Naive B cell (primary cell): Measurements from ENCODE around the gene HNF1A. TPM values are rescaled to one million over a fixed set of nuclear protein-coding genes. Genes with fewer than 3 reads are reported as not detected.
"Not testable (repeated sequence)": the region's sequence is repeated elsewhere in the genome, so short reads cannot be mapped to it uniquely, and the experiment has no call there.

Experiments
- ATAC-seq, 2 donors: fragments of 150-1000 bp; cut with Tn5 transposase; 2 replicates each; pipeline ENCODE4 v1.10.0; 2021; ENCODE audit warnings: low read depth in 2 of 2, mild to moderate bottlenecking in 2 of 2, moderate library complexity in 2 of 2
- DNase-seq: peaks from one replicate; pipeline ENCODE4 v3.0.0; 2022
- H3K27ac Mint-ChIP-seq, 6 donors: one replicate each; pipeline ENCODE4 v1.8.0; 2020 to 2022; ENCODE audit warnings: mild to moderate bottlenecking in 6 of 6, mixed read lengths in 6 of 6, moderate library complexity in 5 of 6, inconsistent platforms in 2 of 6
- H3K27me3 Mint-ChIP-seq, 3 donors: one replicate each; pipeline ENCODE4 v1.8.0; 2021 to 2022; ENCODE audit warnings: mixed read lengths in 3 of 3, mild to moderate bottlenecking in 1 of 3
- H3K36me3 Mint-ChIP-seq, 2 donors: one replicate each; pipeline ENCODE4 v1.8.0; 2020 to 2022; ENCODE audit warnings: mixed read lengths in 2 of 2, inconsistent platforms in 1 of 2, mild to moderate bottlenecking in 1 of 2
- H3K4me1 Mint-ChIP-seq, 3 donors: one replicate each; pipeline ENCODE4 v1.8.0; 2020 to 2022; ENCODE audit warnings: mixed read lengths in 3 of 3, inconsistent platforms in 1 of 3, mild to moderate bottlenecking in 1 of 3, moderate library complexity in 1 of 3
- H3K4me3 Mint-ChIP-seq, 8 donors: one replicate each; pipeline ENCODE4 v1.8.0; 2020 to 2022; ENCODE audit warnings: mild to moderate bottlenecking in 8 of 8, mixed read lengths in 8 of 8, moderate library complexity in 8 of 8, inconsistent platforms in 2 of 8
- H3K9me3 Mint-ChIP-seq, 7 donors: one replicate each; pipeline ENCODE4 v1.8.0; 2020 to 2022; ENCODE audit warnings: mixed read lengths in 7 of 7, mild to moderate bottlenecking in 5 of 7, inconsistent platforms in 2 of 7, moderate library complexity in 1 of 7
- polyA plus RNA-seq, 6 donors: library from polyadenylated mRNA; unstranded; fragments of 300-500 nt; fragmentation: Illumina TruSeq; gene quantifications; one replicate each; pipeline ENCODE4 v1.2.3, GENCODE V29; 2021; ENCODE audit warnings: low read depth in 6 of 6

Gene HNF1A
- polyA plus RNA-seq, 6 donors from 2014 or later: not detected

DNA sequence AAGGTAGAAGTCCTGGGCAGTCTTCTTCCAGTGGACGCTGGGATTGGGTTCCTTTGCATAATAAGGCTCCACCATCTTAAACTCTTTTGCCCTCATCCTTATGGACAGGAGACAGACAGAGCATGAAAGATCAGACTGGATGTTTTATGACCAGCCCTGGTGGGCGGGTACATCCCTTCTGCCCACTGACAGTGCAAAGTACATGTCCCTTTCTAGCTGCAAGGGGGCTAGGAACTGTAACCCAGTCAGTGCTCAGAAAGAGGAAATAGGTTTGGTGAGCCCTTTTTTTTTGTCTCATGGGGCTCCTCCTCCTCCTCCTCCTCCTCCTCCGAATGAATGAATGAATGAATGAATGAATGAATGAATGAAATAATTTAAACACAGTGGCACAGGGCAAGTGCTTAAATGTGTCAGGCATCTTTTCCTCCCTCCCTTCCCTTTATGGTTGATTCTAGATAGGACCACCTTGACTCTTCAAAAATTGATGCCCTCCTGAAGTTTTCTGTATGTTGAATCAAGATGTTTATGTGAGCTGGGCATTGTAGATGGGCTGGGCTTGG, 36.4 kb upstream of the HNF1A start:
- Mint-ChIP-seq H3K27ac (no peak overlapping the region), H3K27me3 (peaks cover 0 to 19% (median 9%) of the 10 kb centered on the region in 3 donors), H3K4me3 (no peak overlapping the region), H3K36me3 (no peaks in the 10 kb centered on the region), H3K4me1 (peaks cover 0 to 3% (median 3%) of the 10 kb centered on the region in 3 donors), H3K9me3 (no peaks in the 10 kb centered on the region)
- DNase-seq: no peak
- no peak for ATAC-seq

DNA sequence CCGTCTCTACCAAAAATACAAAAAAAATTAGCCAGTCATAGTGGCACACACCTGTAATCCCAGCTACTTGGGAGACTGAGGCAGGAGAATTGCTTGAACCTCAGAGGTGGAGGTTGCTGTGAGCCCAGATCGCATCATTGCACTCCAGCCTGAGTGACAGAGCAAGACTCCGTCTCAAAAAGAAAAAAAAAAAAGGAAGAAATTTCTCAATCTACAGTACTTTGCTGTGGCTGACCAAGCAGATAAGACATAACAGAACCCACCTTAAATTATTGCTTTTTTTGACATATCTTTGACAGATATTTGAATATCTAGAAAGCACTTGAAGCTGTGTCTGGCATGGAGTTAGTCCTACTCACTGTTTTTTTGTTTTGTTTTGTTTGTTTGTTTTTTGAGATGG, 34.9 kb upstream of the HNF1A start:
- Mint-ChIP-seq H3K9me3 (no peaks in the 10 kb centered on the region), H3K27me3 (peaks cover 0 to 4% (median 0%) of the 10 kb centered on the region in 3 donors), H3K27ac (no peak overlapping the region), H3K36me3 (no peaks in the 10 kb centered on the region), H3K4me1 (peaks cover 0 to 3% (median 3%) of the 10 kb centered on the region in 3 donors), H3K4me3 (no peak overlapping the region)
- ATAC-seq (no peak), DNase-seq (no peak)

DNA sequence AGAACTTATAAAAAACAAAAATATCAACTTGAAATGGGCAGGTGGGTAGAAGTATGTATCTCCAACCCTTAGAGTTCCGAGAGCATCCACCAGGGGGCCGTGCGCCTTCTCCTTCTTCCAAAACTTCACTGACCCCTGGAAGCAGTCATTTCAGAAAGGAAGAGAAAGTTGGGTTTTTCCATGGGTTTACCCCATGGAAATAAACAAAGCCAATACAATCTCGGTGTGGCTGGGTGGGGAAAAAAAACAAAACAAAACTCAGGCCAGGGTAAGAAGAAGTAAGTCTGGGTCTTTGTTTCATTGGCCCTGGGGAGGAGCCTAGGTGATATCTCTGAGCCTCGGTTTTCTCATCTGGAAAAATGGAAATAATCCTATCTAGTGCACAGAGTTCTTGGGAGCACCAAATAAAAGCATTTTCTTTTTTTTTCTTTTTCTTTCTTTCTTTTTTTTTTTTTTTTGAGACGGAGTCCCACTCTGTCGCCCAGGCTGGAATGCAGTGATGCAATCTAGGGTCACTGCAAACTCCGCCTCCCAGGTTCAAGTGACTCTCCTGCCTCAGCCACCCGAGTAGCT, 33.6 kb upstream of the HNF1A start:
- peaks cover 0 to 3% (median 3%) of the 10 kb centered on the region in 3 donors for H3K4me1 Mint-ChIP-seq
- no peaks in the 10 kb centered on the region for H3K27me3 Mint-ChIP-seq
- no peak overlapping the region for H3K27ac Mint-ChIP-seq
- ATAC-seq (peak; percentile 32 to 54), DNase-seq (peak; percentile 19)
- H3K4me3 Mint-ChIP-seq: no peak overlapping the region
- H3K9me3 Mint-ChIP-seq: no peaks in the 10 kb centered on the region
- no peaks in the 10 kb centered on the region for H3K36me3 Mint-ChIP-seq

DNA sequence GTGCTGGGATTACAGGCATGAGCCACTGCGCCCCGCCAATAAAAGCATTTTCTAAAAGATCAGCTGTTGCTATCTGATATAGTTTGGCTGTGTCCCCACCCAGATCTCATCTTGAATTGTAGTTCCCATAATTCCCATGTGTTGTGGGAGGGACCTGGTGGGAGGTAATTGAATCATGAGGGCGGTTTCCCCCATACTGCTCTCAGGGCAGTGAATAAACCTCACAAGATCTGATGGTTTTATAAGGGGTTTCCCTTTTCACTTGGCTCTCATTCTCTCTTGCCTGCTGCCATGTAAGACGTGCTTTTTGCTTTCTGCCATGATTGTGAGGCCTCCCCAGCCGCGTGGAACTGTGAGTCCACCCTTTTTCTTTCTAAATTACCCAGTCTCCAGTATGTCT, 32.8 kb upstream of the HNF1A start:
- ATAC-seq, H3K27ac Mint-ChIP-seq, H3K4me3 Mint-ChIP-seq: not testable (repeated sequence)

DNA sequence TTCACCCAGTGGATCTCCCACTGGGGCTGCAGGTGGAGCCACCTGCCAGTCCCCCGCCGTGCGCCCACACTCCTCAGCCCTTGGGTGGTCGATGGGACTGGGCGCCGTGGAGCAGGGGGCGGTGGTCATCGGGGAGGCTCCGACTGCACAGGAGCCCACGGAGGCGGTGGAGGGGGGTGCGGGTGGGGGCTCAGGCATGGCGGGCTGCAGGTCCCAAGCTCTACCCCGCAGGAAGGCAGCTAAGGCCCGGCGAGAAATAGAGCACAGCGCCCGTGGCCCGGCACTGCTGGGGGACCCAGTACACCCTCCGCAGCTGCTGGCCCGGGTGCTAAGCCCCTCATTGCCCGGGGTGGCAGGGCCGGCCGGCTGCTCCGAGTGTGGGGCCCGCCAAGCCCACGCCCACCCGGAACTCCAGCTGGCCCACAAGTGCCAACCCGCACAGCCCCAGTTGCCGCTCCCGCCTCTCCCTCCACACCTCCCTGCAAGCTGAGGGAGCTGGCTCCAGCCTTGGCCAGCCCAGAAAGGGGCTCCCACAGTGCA, 28.0 kb upstream of the HNF1A start:
- H3K36me3 Mint-ChIP-seq, H3K4me1 Mint-ChIP-seq, H3K27me3 Mint-ChIP-seq, H3K9me3 Mint-ChIP-seq, ATAC-seq, H3K4me3 Mint-ChIP-seq, DNase-seq, H3K27ac Mint-ChIP-seq: not testable (repeated sequence)

More for the DNA sequence above, 32.8 kb upstream of the HNF1A start:
- not testable (repeated sequence) for H3K27me3 Mint-ChIP-seq, H3K4me1 Mint-ChIP-seq, H3K9me3 Mint-ChIP-seq, DNase-seq, H3K36me3 Mint-ChIP-seq

DNA sequence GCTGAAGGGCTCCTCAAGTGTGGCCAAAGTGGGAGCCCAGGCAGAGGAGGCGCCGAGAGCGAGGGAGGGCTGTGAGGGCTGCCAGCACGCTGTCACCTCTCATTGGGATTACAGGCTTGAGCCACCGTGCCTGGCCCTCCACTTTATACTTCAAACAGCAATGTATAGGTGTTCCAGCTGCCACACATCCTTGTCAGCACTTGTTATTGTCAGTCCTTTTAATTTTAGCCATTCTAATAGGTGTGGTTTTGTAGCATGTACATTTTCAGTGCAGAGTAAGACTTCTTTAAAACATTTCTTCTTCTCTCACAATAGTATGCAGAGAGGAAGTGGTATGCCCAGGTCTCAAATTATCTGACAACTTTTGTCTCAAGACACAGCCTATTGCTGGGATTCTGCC, 27.5 kb upstream of the HNF1A start:
- no peak for ATAC-seq
- H3K36me3 Mint-ChIP-seq: no peaks in the 10 kb centered on the region
- H3K4me1 Mint-ChIP-seq: no peaks in the 10 kb centered on the region
- H3K4me3 Mint-ChIP-seq: no peak overlapping the region
- H3K27me3 Mint-ChIP-seq: no peaks in the 10 kb centered on the region
- DNase-seq: no peak
- H3K27ac Mint-ChIP-seq: peak overlapping the region in 1 of 6 donors; percentile 15
- peaks cover 0 to 7% (median 0%) of the 10 kb centered on the region in 7 donors for H3K9me3 Mint-ChIP-seq

DNA sequence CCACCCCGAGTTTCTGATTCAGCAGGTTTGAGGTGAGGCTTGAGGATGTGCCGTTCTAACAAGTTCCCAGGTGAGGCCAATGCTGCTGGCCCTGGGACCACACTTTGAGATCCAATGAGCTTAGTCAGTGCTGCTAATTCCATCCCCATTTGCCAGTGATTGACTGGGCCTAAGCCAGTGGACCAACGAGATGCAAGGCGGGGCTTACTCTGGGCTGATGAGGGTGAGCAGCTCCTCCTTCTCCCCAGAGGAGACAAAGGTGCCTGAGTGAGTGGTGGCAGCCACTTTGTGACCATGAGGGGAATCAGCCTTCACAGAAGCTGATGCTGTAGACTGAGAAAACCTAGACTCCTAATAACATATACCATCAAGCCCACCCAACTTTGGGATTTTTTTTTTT, 23.1 kb upstream of the HNF1A start:
- DNase-seq (no peak), ATAC-seq (no peak)
- Mint-ChIP-seq H3K4me1 (no peaks in the 10 kb centered on the region), H3K9me3 (peaks cover 0 to 7% (median 0%) of the 10 kb centered on the region in 7 donors), H3K27me3 (peaks cover 0 to 8% (median 0%) of the 10 kb centered on the region in 3 donors), H3K27ac (no peak overlapping the region), H3K4me3 (no peak overlapping the region), H3K36me3 (no peaks in the 10 kb centered on the region)

DNA sequence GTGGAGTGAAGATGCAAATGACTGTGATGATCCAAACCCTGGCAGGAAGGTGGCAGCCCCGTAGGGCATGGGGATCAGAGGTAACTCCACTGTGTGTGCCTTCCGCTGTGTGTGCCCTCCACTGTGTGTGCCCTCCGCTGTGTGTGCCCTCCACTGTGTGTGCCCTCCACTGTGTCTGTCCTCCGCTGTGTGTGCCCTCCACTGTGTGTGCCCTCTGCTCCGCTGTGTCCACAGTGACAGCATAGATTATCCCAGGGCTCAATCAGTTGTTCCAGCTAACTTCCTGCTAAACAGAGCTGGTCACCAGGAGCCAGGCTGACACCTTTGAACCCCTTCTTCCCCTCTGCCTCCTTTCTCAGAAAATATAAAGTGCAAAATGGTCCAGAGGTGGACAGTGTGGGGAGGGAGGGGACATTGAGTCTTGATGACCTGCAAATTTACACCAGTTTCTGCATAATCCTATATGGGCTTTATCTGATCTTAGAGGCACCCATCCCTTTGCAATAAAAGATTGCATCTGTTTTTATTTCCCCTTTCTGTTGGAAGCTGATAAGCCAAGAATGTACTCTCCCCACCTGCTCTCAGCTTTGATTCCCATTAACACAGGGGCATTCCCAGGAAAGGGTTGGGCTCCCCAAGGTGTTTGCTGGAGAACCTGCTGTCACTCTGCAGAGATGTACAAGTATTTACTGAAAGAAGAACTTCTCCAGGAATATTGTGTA, 21.6 kb upstream of the HNF1A start:
- peaks cover 0 to 8% (median 6%) of the 10 kb centered on the region in 3 donors for H3K27me3 Mint-ChIP-seq
- H3K4me1 Mint-ChIP-seq: no peaks in the 10 kb centered on the region
- no peak overlapping the region for H3K27ac Mint-ChIP-seq
- ATAC-seq: no peak
- H3K9me3 Mint-ChIP-seq: peaks cover 0 to 7% (median 0%) of the 10 kb centered on the region in 7 donors
- no peaks in the 10 kb centered on the region for H3K36me3 Mint-ChIP-seq
- DNase-seq: no peak
- no peak overlapping the region for H3K4me3 Mint-ChIP-seq

DNA sequence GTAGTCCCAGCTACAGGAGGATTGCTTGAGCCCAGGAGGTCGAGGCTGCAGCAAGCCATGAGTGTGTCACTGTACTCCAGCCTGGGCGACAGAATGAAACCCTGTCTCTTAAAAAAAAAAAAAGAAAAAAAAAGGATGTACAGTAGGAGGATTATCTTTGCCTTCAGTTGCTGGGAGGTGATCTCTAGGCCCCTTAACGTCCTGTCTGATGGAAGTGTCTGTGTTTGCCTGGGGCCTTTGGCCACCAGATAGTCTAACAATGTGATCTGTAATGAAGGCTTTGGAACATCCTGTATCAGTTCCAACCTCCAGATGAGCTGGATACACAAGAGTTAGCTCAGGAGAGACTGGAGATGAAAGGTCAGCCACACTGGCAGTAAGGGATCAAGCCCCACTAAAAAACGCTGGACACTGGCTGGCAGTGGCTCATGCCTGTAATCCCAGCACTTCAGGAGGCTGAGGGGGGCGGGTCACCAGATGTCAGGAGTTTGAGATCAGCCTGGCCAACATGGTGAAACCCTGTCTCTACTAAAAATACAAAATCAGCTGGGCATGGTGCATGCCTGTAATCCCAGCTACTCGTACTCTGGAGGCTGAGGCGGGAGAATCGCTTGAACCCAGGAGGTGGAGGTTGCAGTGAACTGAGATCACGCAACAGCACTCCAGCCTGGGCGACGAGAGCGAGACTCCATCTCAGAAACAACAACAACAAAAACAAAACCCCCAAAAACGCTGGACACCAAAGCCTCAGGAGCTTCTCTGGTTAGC, 19.0 kb upstream of the HNF1A start:
- Mint-ChIP-seq H3K4me1 (peaks cover 0 to 2% (median 0%) of the 10 kb centered on the region in 3 donors), H3K27ac (no peak overlapping the region), H3K9me3 (peaks cover 0 to 7% (median 0%) of the 10 kb centered on the region in 7 donors), H3K4me3 (no peak overlapping the region), H3K36me3 (no peaks in the 10 kb centered on the region), H3K27me3 (peaks cover 6 to 20% (median 8%) of the 10 kb centered on the region in 3 donors)
- DNase-seq: no peak
- no peak for ATAC-seq

DNA sequence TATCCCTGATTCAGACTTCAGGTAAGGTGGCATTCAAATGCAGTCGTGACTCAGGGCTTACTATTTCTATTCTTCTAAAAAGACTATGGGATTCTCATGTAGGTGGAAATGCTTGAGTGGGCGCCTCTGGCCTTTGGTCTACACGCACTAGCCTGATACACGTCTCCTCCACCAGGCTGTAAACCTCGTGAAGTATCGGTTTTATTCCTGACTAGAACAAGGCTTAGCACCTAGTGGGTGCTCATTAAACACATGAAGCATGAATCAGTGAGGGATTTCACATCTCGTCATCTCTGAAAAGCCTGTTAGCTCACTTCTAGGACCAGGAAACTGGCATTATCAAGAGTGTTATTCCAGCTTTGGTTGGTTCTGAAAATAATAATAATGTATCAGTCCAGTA, 17.7 kb upstream of the HNF1A start:
- Mint-ChIP-seq H3K36me3 (no peaks in the 10 kb centered on the region), H3K27ac (no peak overlapping the region), H3K4me1 (peaks cover 0 to 2% (median 0%) of the 10 kb centered on the region in 3 donors), H3K27me3 (peaks cover 6 to 29% (median 8%) of the 10 kb centered on the region in 3 donors), H3K9me3 (peaks cover 0 to 4% (median 0%) of the 10 kb centered on the region in 7 donors), H3K4me3 (no peak overlapping the region)
- ATAC-seq (no peak), DNase-seq (no peak)

DNA sequence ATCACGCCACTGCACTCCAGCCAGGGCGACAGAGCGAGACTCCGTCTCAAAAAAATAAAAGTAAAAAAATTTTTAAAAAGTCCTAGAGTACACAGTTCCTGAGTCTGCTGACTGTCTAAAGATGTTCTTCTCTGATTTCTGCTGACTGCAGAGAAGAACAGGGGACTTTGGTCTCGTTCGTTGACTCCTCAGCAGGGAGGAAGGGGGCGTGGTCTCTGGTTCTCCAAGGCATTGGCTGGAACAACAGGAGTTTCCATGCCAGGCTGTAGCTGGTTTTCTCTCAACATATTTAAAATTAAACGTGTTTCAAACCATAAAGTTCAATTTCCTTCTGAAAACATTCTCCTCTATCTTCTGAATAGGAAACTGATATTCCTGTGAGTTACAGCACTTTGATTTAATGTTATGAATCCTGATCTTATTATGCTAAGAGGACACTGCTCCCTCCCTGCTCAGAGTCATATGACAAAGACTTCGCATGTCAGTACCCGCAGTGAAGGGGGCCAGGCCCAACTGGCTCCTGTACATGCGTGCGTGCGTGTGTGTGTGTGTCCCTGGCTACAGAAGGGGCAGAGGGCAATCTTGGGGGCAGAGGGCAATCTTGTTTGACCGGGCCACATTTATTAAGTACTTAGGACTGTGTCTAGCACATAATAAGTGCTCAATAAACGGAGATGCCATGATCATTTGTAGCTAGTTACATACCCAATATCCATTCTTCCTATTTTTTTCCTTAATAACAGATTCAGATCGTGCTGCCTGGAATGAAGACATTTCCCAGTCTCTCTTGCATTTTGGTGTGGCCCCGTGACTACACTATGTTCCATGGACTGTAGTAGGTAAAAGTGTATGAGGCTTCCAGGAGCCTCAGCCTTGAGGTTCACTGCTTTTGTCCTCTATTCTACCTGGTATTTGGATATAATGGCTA, 16.5 kb upstream of the HNF1A start:
- ATAC-seq (no peak), DNase-seq (no peak)
- peaks cover 0 to 2% (median 0%) of the 10 kb centered on the region in 3 donors for H3K4me1 Mint-ChIP-seq
- peaks cover 6 to 27% (median 8%) of the 10 kb centered on the region in 3 donors for H3K27me3 Mint-ChIP-seq
- H3K36me3 Mint-ChIP-seq: no peaks in the 10 kb centered on the region
- peaks cover 0 to 2% (median 0%) of the 10 kb centered on the region in 7 donors for H3K9me3 Mint-ChIP-seq
- H3K4me3 Mint-ChIP-seq: no peak overlapping the region
- no peak overlapping the region for H3K27ac Mint-ChIP-seq

DNA sequence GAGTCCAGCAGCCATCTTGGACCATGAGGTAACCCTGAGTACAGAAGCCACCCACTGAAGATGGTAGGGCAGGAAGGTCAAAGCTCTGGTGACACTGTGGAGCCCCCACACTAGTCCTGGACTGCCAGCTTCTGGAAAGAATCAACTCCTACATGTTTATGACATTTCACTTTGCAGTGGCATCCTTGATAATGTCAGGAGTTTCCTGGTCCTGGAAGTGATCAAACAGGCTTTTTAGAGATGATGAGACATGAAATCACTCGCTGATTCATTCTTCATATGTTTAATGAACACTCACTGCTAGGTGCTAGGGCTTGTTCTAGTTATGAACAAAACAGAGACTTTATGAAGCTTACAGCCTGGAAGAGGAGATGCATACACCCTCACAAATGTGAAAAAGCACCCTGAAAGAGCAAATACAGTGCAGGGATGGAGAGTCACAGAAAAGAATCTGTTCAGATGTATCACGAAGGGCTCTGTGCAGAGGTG, 15.8 kb upstream of the HNF1A start:
- ATAC-seq (no peak), DNase-seq (no peak)
- Mint-ChIP-seq H3K4me3 (no peak overlapping the region), H3K27me3 (peaks cover 8 to 24% (median 9%) of the 10 kb centered on the region in 3 donors), H3K36me3 (no peaks in the 10 kb centered on the region), H3K4me1 (peaks cover 0 to 2% (median 0%) of the 10 kb centered on the region in 3 donors), H3K27ac (no peak overlapping the region), H3K9me3 (peaks cover 0 to 2% (median 0%) of the 10 kb centered on the region in 7 donors)
